Smooth muscle cell of the brain vasculature (primary cell): ENCODE data around the gene PGAM5.
"Not testable (repeated sequence)": the region's sequence is repeated elsewhere in the genome, so short reads cannot be mapped to it uniquely, and the experiment has no call there.

Experiments used
- DNase-seq: peaks from one replicate; pipeline ENCODE4 v3.0.0-alpha.2; 2012; ENCODE audit warnings: low read depth, low spot score

PGAM5 gene

DNA sequence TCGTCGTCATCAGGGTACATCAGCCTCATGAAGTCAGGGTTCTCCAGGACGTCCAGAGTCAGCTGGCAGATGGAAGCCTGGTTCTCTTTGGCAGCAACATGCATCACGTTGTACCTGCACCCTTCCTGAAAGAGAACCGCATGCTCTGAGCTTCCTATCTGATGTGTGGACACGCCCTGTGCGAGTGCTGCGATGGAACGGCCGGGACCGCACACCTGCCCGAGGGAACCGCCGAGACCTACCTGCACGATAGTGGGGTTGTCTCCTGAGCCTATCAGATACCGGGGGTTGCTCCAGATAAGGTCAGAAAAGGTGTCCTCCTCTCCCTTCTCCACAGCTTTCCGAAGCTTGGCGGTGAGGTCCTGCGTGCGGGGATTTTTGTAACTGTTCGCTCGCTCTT, 37.3 kb downstream of the PGAM5 start:
- DNase-seq, result no peak

DNA sequence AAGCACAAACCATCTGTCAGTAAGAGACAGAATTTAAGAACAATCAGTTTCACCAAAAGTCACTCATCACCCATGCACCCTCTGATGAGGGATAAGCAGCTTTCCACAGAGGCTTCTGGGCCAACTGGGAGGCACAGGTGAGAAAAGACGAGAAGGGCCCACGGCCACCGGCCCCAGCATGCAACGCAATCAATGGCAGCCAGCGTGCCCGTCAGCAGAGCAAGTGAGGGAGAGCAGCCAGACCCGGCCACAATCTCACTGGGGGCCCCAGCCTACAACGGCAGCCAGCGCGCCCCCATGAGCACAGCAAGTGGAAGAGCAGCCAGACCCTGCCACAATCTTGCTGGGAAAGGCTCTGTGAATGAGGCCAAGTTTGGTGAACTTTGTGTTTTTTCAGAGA, 37.7 kb downstream of the PGAM5 start:
- no peak for DNase-seq

DNA sequence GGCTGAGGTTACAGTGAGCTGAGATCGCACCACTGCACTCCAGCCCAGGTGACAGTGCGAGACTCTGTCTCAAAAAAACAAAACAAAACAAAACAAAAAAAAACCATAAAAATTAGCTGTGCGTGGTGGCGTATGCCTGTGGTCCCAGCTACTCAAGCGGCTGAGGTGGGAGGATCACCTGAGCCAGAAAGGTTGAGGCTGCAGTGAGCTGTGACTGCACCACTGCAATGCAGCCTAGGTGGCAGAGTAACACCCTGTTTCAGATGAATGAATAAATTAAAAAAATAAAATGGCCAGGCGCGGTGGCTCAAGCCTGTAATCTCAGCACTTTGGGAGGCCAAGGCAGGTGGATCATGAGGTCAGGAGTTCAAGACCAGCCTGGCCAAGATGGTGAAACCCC, 43.0 kb downstream of the PGAM5 start:
- not testable (repeated sequence) for DNase-seq

DNA sequence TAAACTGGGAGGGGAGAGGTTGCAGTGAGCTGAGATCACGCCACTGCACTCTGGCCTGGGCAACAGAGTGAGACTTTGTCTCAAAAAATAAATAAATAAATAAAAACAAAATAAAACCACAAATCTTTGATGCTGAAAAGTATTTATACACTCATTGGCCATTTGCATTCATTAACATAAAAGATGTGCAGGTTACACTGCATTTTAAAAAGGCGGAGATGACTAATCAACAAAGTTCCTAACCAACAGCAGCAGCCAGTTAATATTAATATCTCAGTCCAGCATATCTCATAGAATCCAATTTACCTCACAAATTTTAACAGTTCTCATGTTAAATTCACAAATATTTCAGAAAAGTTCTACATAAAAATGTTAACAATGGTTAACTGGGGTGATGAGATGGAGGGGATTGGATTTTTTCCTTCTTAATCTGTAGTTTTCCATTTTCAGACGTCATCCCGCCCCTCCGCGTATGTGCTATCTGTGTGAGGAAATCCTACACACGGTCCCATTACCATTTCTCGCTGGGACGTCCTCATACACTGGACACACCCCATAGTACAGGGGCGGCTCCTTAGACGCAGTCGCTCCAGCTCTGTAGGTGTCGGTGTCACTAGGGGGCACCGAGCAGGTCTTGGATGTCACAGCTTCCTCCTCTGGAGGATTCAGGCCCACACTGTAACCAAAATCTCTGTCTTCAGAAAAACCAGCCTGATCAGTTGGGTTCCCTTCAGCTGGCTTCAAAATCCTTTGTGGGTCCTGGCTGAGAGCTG, 43.7 kb downstream of the PGAM5 start:
- no peak for DNase-seq

DNA sequence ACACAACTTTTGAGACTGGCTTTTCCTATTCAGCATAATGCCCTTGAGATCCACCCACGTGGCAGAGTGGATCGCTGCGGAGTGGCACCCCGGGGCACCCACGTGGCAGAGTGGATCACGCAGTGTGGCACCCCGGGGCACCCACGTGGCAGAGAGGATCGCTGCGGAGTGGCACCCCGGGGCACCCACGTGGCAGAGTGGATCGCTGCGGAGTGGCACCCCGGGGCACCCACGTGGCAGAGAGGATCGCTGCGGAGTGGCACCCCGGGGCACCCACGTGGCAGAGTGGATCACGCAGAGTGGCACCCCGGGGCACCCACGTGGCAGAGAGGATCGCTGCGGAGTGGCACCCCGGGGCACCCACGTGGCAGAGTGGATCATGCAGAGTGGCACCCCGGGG, 48.2 kb downstream of the PGAM5 start:
- not testable (repeated sequence) for DNase-seq

DNA sequence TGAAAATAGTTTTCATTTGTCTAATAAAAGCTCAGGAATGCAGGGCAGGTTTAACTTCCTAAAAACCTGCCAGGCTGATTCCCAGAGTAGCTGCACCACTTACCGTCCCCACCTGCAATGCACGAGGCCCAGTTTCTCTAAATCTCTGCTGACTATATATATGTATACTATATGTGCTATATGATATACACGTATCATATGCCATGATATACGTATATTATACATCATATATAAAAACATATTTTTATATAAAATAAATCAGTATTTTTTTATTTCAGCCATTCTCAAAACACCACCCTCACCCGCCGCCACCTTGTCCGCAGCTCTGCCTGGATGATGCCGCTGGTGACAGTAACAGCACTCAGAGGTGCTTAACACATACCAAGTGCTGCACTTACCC, 48.7 kb downstream of the PGAM5 start:
- no peak for DNase-seq

GRCh38 chr12:132761032-132761920, 50.6 kb downstream of the PGAM5 start, which contains the start of gene ANKLE2:
Gene ANKLE2, minus strand, starts transcription at chr12:132761832. Its CDS starts 34 bp downstream, at chr12:132761798.
- no peak for DNase-seq

- DNase-seq, result peak; percentile 57
Observed at GRCh38 chr12:132761921-132762583, 51.4 kb downstream of the PGAM5 start.

DNA sequence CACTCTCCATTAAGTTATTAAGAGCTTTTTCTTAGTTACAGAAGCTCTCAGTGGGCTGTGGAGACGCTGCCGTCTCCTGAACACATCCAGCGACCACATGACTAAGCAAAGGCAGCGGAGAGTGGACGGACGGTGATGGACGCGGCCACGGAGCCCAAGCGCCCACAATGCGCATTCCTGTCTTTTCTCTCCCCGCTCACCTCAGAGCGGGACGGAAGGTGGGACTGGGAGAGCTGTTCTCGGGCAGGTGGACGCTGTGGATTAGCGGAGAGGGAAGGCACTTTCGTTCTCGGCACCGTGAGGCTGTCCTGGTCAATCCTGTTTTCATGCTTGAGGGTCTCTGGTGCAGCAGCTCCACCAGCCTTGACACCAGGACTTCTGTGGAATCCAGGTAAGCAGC, 53.6 kb downstream of the PGAM5 start:
- no peak for DNase-seq

GRCh38 chr12:132765361-132765760, 54.7 kb downstream of the PGAM5 start:
- DNase-seq, result no peak

DNA sequence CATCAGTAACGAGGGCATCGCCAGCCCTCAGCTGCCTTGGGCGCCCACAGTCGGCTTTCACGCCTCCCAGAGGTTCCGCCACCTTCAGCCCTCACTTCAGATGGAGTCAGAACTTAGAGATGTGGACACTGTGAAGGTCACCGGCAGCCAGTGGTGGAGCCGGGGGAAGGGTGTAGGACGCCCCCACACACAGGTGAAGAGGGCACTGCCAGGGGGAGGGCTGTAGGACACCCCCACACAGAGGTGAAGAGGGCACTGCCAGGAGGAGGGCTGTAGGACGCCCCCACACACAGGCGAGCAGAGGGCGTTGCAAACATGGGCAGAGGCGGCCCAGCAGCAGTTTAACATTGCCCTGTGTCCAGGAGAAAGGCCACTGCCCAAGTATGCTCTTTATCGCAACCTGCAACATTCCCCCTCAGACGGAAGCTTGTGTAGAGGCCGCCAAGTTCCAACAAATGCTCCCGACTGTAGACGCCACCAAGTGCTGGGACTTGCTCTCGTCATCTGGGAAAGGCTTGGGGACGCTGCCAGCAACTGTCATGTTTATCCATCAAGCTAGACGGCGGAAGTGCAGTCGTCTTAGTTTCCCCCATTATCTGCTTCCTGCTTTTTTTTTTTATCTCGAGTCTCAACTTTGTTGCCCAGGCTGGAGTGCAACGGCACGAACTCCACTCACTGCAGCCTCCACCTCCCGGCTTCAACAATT, 55.9 kb downstream of the PGAM5 start:
- DNase-seq, result no peak

GRCh38 chr12:132771126-132771838, 60.6 kb downstream of the PGAM5 start:
- no peak for DNase-seq
